ENCODE measurements around the gene HK1.

The HK1 gene

DNA sequence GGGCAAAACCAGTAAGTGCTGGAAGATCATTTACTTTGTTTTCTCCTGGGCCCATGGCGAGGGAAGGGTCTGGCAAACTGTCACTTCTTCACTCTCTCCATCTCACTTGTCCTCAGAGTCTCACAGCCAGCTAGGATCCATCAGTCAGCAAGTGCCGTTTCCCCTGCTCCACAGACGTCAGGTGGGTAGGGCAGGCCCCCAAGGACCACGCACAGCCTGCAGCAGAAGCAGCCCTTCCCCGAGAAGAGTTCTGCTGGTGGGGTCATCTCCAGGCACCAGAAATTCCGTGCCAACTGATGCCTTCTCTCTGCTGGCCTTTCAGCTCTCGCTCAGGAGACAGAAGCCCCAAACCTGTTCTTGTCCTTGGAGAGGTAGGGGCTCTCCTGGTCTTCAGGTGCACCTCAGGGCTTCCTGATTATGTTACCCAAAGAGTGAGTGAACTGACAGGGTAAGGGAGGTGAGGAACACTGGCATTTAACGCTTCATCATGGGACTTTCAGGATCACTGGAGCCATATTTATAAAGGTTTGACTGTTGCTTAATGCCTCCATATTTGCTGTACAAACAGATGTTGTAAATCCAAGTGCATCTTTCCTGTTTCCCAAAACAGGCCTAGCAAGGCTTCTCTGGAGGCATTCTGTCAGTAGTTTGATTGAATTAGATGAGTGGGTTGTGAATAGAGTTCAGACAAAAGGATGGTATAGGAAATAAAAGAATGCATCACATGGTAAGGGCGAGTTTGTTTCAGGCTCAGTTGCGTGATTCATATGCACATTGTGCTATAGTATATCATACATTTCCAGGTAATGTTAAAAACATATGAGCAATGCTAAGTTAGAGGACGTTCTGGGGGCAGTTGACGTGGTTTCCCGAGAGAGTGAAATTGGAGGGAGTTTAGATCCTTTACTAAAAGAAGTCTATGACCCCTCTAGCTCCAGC lies 159.3 kb downstream of the HK1 start:
- TF ChIP-seq MYC (IDR thresholded peaks at IDR 0.05; ENCODE audit: low read depth, low read length) (no peak), POLR2A (IDR thresholded peaks at IDR 0.05; ENCODE audit: extremely low read depth, insufficient read length) (no peak)
- TF ChIP-seq, protein P1, sequence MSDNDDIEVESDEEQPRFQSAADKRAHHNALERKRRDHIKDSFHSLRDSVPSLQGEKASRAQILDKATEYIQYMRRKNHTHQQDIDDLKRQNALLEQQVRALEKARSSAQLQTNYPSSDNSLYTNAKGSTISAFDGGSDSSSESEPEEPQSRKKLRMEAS (IDR thresholded peaks at IDR 0.05; ENCODE audit: low read depth, low read length): no peak
- TF ChIP-seq, protein P2, sequence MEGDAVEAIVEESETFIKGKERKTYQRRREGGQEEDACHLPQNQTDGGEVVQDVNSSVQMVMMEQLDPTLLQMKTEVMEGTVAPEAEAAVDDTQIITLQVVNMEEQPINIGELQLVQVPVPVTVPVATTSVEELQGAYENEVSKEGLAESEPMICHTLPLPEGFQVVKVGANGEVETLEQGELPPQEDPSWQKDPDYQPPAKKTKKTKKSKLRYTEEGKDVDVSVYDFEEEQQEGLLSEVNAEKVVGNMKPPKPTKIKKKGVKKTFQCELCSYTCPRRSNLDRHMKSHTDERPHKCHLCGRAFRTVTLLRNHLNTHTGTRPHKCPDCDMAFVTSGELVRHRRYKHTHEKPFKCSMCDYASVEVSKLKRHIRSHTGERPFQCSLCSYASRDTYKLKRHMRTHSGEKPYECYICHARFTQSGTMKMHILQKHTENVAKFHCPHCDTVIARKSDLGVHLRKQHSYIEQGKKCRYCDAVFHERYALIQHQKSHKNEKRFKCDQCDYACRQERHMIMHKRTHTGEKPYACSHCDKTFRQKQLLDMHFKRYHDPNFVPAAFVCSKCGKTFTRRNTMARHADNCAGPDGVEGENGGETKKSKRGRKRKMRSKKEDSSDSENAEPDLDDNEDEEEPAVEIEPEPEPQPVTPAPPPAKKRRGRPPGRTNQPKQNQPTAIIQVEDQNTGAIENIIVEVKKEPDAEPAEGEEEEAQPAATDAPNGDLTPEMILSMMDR (IDR thresholded peaks at IDR 0.05; ENCODE audit: low read depth, low read length): no peak
- no peak for DNase-seq (ENCODE audit: low read depth)
- H3K4me3 ChIP-seq (ENCODE audit: low read depth, low read length): no peak overlapping the region

DNA sequence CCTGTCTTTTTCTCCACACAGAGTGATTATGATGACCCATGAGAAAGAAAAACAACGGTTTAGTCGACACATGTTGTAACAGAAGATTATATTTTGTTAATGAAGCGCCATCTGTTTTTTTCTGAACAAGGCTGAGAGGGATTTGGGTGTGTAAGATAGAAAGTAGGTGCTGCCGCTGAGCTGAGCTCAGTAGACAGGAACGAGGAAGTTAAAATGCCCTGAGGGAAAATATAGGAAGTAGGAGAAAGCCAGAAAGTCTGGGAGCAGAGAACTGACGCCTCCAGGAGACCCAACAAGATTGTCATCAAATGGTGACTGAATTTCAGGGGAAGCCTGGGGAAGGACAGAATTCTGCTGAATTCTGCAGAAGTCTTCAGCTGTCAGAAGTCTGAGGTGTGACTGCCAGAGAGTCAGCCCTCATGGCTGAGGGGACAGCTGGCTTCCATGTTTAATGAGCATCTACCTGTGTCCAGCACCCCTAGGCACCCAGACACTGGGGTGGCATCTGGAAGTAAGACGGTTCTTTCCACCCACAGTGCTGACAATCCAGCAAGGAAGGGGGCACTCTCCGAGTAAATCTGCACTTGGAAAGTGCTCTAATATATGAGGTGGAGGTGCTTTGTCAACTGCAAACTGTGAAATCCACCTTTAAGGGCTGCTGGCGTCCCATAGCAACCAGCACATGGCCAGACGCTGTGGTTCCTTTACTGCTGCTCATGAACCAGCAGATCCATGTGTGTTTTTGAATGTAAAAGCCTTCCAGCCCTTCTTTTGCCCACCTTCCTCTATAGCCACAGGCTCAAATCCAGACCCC lies 160.4 kb downstream of the HK1 start:
- no peak overlapping the region for H3K4me3 ChIP-seq (ENCODE audit: low read depth, low read length)
- peak; percentile 50 for DNase-seq (ENCODE audit: low read depth)
- TF ChIP-seq, protein P1 (IDR thresholded peaks at IDR 0.05; ENCODE audit: low read depth, low read length): peak; percentile 39
- TF ChIP-seq, protein P2 (IDR thresholded peaks at IDR 0.05; ENCODE audit: low read depth, low read length): no peak
- TF ChIP-seq MYC (IDR thresholded peaks at IDR 0.05; ENCODE audit: low read depth, low read length) (0 out of 2 replicates have a peak, but pooled peaks have one; percentile 20), POLR2A (IDR thresholded peaks at IDR 0.05; ENCODE audit: extremely low read depth, insufficient read length) (no peak)

DNA sequence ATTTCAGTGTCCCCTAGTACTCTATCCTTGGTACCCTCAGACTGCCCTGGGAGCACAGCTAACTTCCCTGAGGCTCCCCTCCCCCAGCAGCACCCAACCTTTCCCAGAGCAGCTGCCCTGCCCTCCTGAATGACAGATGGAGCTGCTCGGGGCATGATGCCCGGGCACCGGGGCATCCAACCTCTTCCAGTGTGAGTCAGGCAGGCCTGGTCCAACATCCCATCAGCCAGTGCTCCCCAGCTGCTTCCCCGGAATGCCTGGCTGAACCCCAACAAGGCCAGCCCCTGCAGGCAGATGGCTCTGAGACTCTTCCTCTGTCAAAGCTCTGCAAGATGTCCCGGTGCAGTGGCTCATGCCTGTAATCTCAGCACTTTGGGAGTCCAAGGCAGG lies 161.0 kb downstream of the HK1 start:
- DNase-seq (ENCODE audit: low read depth): peak; percentile 39
- no peak overlapping the region for H3K4me3 ChIP-seq (ENCODE audit: low read depth, low read length)
- TF ChIP-seq MYC (IDR thresholded peaks at IDR 0.05; ENCODE audit: low read depth, low read length) (no peak), POLR2A (IDR thresholded peaks at IDR 0.05; ENCODE audit: extremely low read depth, insufficient read length) (no peak)
- TF ChIP-seq, protein P1 (IDR thresholded peaks at IDR 0.05; ENCODE audit: low read depth, low read length): no peak
- TF ChIP-seq, protein P2 (IDR thresholded peaks at IDR 0.05; ENCODE audit: low read depth, low read length): no peak

DNA sequence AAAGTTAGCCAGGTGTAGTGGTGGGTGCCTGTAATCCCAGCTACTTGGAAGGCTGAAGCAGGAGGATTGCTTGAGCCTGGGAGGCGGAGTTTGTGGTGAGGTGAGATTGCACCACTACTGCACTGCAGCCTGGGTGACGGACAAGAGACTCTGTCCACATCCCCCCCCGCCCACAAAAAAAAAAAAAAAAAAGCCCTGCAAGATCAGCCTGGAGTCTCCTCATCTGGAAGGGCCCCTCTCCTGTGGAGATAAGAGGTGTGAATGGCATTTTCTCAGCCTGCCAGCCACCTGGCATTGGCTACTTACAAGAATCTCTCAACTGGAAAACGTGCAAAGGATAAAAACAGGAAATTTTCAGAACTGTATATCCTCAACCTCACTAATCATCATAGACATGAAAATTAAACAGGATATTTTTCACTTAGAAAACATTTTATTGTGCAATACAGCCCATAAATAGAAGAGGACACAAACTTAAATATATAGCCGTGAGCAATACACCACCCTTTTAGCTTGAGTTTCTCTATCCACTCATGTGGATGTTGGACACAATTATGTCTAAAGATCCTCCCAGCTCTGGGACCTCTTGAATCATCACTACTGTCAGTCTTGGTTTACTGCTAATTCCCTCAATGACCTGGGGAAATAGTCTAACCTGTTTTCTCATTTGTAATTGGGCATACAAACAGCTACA lies 161.7 kb downstream of the HK1 start:
- DNase-seq (ENCODE audit: low read depth): peak; percentile 94
- TF ChIP-seq MYC (IDR thresholded peaks at IDR 0.05; ENCODE audit: low read depth, low read length) (peak; percentile 30; the same call in 1 of the 2 replicates), POLR2A (IDR thresholded peaks at IDR 0.05; ENCODE audit: extremely low read depth, insufficient read length) (no peak)
- TF ChIP-seq, protein P2 (IDR thresholded peaks at IDR 0.05; ENCODE audit: low read depth, low read length): no peak
- TF ChIP-seq, protein P1 (IDR thresholded peaks at IDR 0.05; ENCODE audit: low read depth, low read length): peak; percentile 28; the same call in 1 of the 2 replicates
- H3K4me3 ChIP-seq (ENCODE audit: low read depth, low read length): no peak overlapping the region

DNA sequence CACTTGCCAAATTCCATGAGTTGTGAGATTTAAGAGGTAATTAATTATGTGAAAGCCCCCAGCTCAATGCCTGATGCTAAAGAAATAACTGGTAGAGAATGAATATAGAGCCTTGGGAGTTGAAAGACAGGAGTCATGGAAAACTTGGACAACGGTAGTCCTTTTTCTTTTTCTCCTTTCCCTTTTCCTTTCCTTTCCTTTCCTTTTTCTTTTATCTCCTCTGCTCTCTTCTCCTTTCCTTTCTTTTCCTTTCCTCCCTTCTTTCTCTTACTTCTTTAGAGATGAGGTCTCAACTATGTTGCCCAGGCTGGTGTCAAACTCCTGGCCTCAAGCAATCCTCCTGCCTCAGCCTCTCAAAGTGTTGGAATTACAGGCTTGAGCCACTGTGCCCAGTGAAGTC lies 165.1 kb downstream of the HK1 start:
- H3K4me3 ChIP-seq (ENCODE audit: low read depth, low read length): no peak overlapping the region
- no peak for DNase-seq (ENCODE audit: low read depth)
- no peak for TF ChIP-seq MYC (IDR thresholded peaks at IDR 0.05; ENCODE audit: low read depth, low read length)
- TF ChIP-seq, protein P1 (IDR thresholded peaks at IDR 0.05; ENCODE audit: low read depth, low read length): no peak
- no peak for TF ChIP-seq POLR2A (IDR thresholded peaks at IDR 0.05; ENCODE audit: extremely low read depth, insufficient read length)
- TF ChIP-seq, protein P2 (IDR thresholded peaks at IDR 0.05; ENCODE audit: low read depth, low read length): no peak

Data from NB4 (cell line).